GM18858 (cell line): ENCODE results near the gene ACOXL.

Experiments used
- ATAC-seq: cut with Tn5 transposase; IDR thresholded peaks from one replicate; pipeline ENCODE4 v1.9.1; 2021; ENCODE audit not compliant: unreplicated experiment

ACOXL gene

DNA sequence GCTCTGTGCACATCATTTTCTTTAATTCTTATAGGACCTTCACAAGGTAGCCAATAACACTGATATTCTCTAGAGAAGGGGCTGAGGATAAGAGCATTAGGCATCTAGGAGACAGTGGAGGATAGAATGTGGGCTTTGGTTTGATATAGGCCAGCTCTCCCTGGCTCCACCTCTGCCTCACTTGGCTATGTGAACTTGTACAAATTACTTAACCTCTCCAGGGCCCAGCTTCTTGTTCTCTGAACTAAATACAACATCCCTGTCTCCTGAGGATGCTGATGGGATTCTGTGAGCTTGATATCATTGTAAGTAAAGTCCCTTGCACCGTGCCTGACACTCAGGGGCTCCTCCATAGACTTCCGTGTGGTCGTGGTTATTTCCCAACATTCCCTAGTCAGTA lies 87.3 kb downstream of the ACOXL start:
- no peak for ATAC-seq

DNA sequence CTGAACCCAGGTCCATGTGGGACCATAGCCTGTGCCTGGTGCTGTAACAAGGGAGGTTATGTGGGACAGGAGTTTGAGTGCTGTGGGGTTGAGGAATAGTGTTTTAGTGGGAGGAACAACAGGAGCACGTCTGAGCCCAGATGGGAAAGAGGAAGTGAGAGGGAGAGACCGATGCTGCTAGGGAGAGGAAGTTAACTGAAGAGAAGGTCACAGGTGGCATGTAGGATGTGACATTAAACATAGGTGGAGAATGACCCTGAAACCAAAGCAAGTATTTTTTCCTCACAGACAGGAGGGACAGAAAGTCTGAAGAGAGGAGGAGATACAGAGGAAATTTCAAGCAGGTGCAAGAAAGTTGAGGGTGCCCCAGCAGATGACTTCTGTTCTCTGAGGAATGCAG lies 87.8 kb downstream of the ACOXL start:
- ATAC-seq, result no peak

DNA sequence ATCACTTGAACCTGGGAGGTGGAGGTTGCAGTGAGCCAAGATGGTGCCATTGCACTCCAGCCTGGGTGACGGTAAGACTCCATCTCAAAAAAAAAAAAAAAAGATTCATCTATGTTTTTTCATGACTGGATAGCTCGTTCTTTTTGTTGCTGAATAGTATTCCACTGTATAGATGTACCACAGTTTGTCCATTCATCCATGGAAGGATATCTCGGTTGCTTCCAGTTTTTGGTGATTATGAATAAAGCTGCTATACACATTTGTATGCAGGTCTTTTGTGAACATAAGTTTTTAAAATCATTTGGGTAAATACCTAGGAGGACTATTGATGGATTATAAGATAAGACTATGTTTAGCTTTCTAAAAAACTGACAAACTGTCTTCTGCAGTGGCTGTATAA lies 90.8 kb downstream of the ACOXL start:
- ATAC-seq, result no peak

DNA sequence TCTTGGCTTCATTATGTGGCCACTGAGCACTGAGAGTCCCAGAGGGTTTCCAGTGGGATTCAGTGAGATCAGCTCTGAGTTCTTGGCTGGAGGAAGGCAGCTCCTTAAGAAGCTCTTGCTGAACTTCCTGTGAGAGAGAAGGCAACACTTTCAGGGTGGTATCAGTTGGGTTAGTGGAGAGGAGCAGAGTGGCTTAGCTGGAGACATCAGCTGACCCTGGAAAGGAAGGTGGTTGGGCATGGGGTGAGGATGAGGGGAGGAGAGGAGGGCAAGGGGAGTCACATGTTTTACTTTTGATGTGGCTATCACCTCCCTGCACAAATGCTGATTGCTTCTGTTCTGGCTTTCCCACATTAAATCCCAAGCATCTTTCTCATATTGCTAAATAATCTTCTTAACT lies 95.1 kb downstream of the ACOXL start:
- no peak for ATAC-seq

DNA sequence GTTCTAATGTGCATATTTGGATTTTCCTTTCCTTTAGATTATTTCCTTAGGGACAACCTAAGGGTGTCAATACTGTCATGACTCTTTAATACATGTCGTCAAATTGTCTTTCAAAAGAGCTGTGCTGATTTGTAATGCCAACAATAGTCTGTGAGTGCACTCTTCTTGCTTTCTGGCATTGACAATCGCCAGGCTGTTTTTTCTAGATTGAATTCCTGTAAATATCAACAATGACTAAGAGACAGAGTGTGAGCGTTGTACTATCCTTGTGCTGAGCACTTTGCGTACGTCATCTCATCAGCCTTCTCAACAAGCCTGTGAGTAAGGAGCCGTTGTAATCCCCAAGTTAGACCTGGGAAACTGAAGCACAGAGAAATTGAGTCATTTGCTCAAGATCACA lies 96.0 kb downstream of the ACOXL start:
- no peak for ATAC-seq

DNA sequence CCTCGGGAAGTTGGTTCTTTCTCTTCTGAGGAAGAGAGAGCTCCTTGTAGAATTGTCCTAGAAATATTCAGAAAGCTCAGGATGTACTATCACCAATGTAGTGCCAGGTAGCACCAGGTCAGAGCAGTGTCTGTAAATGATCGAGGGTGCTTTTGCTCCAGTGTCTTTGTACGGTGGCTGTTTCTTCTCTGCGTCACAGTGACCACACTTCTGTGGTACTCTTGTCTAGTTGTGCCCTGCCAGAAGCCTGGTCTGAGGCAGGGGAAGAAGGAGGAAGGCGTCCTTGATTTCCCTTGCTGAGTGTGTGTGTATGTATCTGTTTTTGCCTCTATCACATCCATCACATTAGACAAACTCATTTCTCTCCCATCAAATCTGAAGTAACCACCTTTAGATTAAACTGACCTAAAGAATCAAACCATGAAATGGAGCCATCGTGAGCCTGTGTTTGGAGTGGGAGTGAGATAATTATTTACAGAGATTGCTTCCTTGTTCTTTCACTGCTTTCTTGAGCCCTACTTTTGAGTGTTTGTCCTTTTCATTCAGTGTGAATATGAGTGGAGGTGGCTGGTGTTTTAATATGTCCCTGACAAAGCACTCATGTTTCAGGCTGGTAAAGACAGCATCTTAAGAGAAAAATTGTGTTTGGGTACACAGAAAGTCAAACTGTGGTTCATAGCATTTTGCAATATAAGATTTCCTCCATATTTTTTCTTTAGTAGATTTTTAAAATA lies 97.2 kb downstream of the ACOXL start:
- ATAC-seq, result no peak

DNA sequence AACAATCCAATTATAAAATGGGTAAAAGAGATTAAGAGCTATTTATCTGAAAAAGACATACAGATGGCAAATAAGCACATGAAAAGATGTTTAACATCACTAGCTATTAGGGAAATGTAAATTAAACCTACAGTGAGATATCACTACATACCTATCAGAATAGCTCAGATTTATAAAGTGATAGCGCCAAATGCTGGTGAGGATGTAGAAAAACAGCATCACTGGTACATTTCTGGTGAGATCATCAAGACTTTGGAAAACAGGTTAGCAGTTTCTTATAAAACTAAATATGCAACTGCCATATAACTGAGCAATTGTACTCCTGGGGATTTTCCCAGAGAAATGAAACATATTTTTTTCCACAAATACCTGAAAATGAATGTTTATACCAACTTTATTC lies 100.4 kb downstream of the ACOXL start:
- no peak for ATAC-seq

DNA sequence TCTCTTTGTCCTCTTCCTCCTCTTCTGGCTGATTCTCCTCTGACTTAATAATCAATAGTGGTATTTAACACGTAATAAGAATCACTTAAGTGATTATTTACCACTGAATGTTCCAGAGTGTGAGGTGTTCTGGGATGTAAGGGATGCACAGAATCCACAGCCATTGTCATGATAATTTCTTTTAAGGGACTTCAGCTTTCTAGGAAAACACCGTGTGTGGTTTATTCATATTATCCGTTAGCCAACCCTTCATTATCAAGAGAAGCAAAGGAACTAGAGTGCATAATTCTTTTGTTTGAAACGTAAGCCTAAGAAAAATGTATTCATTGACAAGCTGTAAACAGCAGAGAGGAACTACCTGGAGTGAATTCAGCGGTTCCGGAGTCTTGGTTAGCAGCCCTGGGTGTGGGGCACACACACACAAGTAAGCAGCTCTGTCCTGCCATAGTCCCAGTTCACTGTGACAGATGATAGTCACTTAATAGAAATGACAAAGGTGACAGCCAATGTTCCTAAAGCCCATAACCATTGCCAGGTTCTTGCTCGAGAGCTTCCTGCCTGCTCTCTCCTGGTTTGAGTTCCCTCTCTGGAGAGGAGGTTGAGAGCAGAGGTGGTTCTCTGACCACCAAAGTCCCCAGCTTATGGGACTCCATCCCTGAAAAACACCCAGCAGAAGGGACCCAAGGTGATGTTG lies 101.9 kb downstream of the ACOXL start:
- ATAC-seq, result no peak

DNA sequence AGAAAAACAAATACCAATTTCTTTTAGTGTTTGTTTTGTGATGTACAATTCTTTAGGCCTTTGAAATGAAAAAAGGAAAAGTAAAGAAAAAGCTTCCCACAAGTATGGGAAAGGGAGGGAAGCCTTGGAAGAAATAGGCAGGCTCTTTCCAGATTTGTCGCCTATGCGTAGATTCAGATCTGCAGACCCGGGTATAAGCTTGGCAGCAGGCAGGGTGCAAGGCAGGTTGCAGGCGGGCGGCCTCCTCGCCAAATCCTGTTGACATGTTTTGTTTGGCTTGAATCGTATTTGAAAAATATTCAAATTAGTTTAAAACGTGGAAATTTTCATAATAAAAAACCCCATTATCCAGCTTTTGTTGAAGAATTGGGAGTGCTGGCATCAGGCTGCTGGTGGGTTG lies 104.3 kb downstream of the ACOXL start:
- no peak for ATAC-seq

DNA sequence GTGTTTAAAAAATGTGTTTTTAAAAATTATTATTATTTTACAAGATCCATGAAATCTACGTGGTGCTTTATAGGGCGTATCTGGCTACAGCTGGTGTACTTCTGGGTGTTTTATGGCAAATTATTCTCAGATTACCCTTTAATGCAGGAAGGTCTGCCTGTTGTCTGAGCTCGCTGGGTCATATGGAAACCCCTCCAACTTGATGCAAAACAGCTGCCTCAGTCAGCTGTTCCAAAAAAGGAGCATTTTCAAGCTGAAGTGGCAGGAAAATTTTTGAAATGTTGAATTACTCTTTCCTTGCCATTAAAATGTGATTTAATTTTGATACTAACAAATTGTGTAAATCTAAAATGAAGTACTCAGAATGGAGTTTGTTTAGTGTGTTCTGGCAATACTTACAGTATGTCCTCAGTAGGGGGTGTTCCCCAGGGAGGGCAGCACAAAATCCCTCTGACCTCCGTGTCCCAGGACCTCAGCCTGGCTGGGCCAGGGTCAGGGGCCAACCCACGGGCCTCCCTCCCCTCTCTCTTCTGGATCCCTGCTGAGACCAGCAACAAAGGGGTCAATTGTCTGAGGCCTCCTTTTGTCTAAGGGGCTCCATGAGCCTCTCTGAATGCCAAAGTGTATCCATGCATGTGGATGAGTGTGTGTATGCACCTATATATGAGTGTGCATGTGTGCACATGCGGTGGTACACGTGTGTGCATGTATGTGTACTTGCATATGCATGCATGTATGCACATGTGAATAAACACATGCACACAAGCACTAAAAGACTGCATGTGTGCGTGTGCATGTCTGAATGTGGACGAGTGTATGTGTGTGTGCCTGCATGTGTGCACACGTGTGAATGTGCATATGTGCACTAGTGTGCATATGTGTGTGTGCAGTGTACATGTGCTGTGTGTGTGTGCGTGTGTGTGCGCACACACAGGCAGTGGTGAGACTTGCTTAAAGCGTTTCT lies 105.4 kb downstream of the ACOXL start:
- no peak for ATAC-seq

DNA sequence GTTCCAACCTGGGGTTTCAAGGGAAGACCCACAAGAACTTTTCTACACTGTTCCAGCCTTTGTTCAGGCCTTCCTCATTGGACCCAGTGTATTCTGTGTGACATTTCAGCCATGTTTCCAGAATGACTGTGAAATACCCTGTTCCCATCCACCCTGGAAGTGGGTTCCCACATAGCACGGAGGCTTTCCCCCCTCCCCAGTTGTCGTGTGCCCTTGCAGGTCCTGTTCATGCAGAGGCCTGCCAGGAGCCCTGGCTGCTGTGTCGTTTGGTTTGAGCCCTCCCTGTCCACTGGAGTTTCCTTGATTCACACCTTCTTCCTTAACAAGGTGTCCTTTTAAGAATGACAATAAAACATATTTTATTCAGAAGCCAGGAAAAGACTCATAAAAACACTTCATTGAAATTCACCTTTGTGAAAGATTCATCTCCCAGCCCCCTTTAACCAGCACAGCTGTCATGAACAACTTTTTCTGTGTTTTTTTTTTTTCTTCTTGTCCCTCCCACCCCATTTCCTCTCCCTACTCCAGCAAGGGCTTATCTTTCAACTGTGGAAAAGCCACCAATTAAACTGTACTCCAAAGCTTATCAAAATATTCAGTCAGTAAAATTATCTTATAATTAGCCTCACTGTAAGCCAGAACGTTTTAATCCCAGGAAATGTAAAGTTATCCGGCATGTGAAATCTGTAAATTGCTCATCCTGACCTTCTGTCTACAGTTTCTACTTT lies 106.4 kb downstream of the ACOXL start:
- ATAC-seq, result no peak

DNA sequence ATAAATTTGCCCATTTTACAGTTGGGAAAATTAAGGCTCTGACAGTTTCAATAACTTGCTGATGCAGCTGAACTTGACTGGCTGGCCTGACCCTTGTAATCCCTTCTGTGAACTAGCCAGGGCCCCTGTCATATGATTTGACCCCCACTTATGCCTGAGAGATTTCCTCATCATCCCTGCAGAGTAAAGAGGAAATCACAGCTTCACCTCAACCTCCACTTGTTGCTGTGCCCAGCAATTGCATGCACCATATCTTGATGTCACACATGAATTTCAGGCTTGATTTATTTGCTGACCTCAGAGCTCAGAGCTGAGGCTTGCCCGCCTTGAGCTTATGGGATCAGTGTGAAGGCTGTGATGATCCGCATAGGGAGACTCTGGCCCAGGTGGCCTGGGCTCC lies 108.1 kb downstream of the ACOXL start:
- no peak for ATAC-seq

DNA sequence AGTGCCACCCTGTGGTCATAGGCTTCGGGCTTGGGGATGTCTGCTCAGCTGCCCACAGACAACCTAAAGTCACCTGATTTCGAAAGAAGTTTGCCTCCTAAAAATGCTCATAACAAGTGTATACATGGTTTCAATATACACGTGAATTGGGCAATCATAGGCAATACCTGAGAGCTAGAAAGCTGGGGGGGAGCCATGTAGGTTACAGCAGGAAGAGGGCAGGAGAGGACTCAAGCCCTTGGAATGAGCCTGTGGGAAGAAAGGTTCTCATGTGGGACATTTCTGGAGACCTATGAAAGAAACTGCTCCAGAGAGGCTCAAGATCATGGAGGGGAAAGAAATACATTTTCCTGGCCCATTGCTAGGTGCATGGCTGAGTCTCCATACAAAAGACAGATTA lies 109.7 kb downstream of the ACOXL start:
- no peak for ATAC-seq

DNA sequence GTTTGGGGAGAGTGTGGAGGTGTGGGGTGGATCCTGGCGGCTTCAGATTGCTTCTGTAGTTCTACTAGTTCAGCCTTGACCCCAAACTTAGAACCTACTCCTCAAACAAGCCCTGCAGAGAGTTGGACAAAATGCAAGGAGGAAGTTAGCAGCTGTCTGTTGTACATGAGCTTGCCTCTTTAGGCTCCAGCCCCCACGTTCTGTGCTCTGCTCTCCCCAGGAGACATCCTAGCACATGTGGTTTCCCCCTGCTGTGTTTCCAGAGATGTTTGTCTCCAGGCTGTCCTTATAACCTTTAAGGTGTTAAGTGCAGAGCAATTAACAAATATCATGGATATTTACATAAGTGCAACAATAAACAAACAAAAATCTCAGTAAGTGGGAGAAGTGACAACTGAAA lies 111.1 kb downstream of the ACOXL start:
- no peak for ATAC-seq

DNA sequence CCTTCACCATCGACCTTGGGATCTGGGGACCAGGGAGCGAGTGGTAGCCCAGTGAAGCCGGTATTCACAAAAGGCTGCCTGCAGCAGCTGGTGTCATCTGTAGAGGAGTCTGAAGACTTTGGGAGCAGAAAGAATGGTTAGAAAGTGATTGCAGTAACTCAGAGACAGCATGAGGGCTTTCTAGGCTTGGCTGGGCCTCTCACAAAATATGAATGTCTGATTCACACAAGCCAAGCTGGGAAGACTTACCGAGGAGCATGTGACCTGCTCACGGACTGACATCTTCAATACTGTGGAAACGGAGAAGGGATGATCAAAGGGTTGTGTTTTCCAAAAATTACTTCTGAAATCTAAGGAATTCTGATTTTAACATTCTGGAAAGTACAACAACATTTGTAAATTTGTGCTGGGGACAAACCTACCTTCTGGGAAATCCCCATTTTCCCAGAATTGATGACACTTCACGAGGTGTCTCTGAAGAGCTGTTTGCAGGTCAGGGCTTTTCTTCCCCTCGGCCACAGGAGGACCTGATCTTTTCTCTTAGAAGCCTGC lies 111.7 kb downstream of the ACOXL start:
- ATAC-seq, result no peak

DNA sequence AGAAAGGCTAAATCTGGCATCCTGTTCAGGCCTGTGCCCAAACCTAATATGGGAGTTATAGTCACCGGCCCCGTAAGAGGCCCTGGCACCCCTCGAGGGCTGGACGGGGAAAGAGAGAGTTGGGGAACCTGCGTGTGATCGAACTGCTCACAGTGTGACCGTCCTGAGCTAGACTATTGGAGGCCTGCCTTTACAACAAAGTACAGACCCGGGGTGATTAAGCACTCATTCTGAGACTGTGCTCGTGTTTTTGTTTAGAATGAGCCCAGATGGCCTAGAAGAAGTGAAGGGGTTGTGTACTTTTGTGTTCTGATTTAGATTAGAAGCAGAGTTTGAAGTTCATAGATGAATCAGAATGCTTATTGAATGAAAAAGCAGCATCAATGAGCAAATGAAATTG lies 115.3 kb downstream of the ACOXL start:
- ATAC-seq, result no peak

DNA sequence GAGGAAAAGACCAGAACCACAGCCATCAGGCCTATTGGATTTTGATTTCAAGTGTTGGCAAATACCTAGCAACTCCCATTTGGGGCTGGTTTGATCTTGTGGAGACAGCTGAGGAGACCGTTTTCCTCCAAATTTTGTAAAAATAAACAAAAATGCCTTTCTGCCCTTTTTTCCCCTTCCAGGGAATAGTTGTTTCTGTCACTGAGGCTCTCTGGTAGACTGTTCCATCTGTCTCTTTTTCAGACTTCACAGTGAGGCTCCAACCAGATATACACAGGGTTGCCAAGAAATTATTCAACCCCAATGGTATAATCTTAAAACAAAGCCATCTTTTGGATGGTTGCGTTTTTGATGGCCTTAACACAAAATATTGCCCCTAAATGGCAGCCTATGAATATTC lies 115.7 kb downstream of the ACOXL start:
- no peak for ATAC-seq

DNA sequence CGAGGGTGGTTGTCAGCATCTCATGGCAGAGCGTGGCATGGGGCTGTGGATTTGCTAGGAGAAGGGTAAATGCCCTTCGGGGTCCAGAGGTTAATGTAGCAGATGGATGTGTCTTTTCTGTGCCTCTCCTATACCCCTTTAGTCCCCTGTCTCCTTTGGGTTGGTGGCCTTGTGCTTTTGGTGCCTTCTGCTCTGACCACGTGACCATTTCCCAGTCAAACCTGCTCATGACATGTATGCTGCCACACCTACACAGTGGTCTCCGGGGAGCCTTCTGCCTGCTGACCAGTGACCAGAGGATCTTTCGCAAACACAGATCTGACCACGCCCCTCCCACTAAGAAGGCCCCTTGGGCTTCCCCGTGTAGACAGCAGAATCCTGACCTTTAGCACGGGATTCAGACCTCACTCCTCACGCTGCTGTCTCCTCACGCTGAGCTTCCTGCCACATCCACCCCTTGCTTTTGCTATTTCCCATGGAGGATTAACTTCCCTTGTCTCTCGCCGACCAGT lies 116.2 kb downstream of the ACOXL start:
- no peak for ATAC-seq

DNA sequence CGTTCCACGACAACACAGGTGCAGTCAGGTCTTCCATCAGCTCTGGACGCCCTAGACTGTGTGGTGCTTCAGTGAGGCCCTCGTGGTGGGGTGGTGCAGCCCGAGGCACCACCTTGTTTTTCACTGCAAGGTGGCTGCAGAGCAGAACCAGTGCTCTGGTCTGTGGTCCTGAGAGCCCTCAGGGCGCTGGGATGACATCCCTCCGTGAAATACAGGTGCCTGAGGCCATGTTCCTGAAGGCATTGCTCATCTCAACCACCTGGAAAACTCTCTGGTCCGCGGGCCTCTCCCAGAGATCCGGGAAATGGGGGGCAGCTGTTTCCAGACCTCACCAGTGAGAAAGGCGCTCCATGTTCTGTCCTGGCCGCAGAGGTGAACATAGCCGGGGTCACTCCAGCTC lies 119.2 kb downstream of the ACOXL start:
- no peak for ATAC-seq

DNA sequence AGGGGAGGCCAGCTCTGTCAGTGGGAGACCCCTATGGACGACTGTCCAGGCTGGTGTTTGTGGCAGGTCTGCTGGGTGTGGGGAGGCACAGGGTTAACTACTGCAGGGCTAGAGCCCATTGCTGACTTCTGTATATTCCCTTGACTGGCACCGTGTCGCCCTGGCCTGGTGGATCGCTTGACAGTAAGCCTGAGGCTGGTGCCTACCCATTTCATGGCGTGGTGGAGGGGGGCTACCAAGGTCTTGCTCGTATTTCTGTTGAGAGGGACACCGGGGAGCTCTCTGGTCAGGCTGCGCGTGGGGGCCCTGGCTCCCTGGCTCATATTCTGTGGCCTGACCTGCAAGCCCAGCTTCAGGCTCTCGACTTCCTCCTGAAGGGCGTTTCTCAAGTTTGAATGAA lies 119.7 kb downstream of the ACOXL start:
- ATAC-seq, result no peak
